ENCODE results near the gene ARHGEF11.

ARHGEF11 gene

GRCh38 chr1:156958247-156958714 is 87.3 kb downstream of the ARHGEF11 start:
- TF ChIP-seq ZFX (IDR thresholded peaks at IDR 0.05) = no peak
- no peak for TF ChIP-seq CTCF (conservative IDR thresholded peaks at IDR 0.05)

DNA sequence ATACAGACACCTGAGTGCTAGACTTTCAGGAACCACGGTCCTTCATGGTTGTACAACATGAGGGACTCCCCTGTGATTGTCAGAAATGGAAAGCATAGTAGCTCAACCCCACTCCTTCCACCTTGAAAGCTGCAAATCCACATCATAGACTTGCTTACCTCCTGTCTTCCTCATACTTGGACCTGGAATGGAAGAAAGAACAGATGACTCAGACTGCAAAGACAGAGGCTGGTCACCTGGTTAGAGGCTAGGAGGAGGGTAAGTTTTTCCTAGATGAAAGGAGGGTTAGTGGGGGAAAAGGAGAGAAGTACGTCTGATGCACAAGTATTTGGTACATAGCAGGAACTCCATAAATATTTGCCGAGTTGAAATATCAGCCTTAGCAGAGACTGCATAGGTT is 87.9 kb downstream of the ARHGEF11 start:
- no peak for TF ChIP-seq CTCF (conservative IDR thresholded peaks at IDR 0.05)
- TF ChIP-seq ZFX (IDR thresholded peaks at IDR 0.05) = no peak

More at GRCh38 chr1:156958247-156958714, 87.3 kb downstream of the ARHGEF11 start:
- no peak overlapping the region for H3K27ac ChIP-seq

GRCh38 chr1:156956333-156956732 is 89.2 kb downstream of the ARHGEF11 start:
- H3K27ac ChIP-seq = no peak overlapping the region
- no peak for TF ChIP-seq CTCF (conservative IDR thresholded peaks at IDR 0.05)
- no peak for TF ChIP-seq ZFX (IDR thresholded peaks at IDR 0.05)

More for the DNA sequence above, 87.9 kb downstream of the ARHGEF11 start:
- H3K27ac ChIP-seq = no peak overlapping the region

- TF ChIP-seq CTCF (conservative IDR thresholded peaks at IDR 0.05) (no peak), ZFX (IDR thresholded peaks at IDR 0.05) (no peak)
- no peak overlapping the region for H3K27ac ChIP-seq
These were observed 92.0 kb downstream of the ARHGEF11 start for GRCh38 chr1:156953571-156953970.

GRCh38 chr1:156951371-156951770 is 94.2 kb downstream of the ARHGEF11 start:
- no peak for TF ChIP-seq ZFX (IDR thresholded peaks at IDR 0.05)
- no peak for TF ChIP-seq CTCF (conservative IDR thresholded peaks at IDR 0.05)

DNA sequence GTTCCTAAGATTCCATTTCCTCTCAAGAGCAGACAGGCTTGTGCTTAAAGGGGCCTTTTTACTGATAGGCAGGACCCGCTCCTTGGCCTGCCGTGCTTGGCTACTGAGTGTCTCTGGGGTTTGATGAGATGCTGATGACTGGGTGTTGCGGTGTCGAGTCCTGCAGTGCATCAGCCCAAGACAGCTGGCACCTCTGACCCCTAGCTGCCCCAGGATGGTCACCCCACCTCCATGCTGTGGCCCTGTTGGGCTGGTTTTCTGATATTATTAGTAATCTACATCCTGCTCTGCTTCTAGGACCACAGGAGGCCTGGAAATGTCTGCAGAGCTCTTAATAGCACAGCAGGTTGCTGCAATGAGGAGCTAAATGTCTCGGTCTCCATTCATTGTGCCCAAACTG is 96.4 kb downstream of the ARHGEF11 start:
- TF ChIP-seq CTCF (conservative IDR thresholded peaks at IDR 0.05) (no peak), ZFX (IDR thresholded peaks at IDR 0.05) (no peak)
- no peak overlapping the region for H3K27ac ChIP-seq

More at GRCh38 chr1:156951371-156951770, 94.2 kb downstream of the ARHGEF11 start:
- H3K27ac ChIP-seq = no peak overlapping the region

GRCh38 chr1:156948708-156949107 is 96.8 kb downstream of the ARHGEF11 start:
- no peak overlapping the region for H3K27ac ChIP-seq
- no peak; the same call in 1 of the 2 replicates for TF ChIP-seq CTCF (conservative IDR thresholded peaks at IDR 0.05)
- no peak for TF ChIP-seq ZFX (IDR thresholded peaks at IDR 0.05)
